K562 (cell line): ENCODE data around the gene TRIM44.

Experiments used
- ARHGAP35 ChIP-seq: fragments of 450-650 bp; IDR thresholded peaks from 2 replicates; pipeline ENCODE4 v1.6.1; 2018; ENCODE audit not compliant: partially characterized antibody
- ARNT ChIP-seq, 2 experiments: fragments of 450-650 bp; IDR thresholded peaks; 2 replicates each; pipeline ENCODE4 v1.6.1; 2016; ENCODE audit warnings: mild to moderate bottlenecking in 1 of 2
- CBFB ChIP-seq: sonication (generic); formaldehyde crosslinking; IDR thresholded peaks from 2 replicates; pipeline ENCODE4 v1.4.0; 2020; ENCODE audit warnings: mild to moderate bottlenecking, missing genetic modification reagents
- E2F4 ChIP-seq: sonication (generic); formaldehyde crosslinking; IDR thresholded peaks from 2 replicates; pipeline ENCODE4 v1.8.0; 2022; ENCODE audit warnings: mild to moderate bottlenecking, low read depth, missing genetic modification reagents
- SMC3 ChIP-seq: conservative IDR thresholded peaks from 2 replicates; pipeline ENCODE4 v1.6.1; 2011; ENCODE audit warnings: low read depth, low read length, improper control_type of control experiment; ENCODE audit not compliant: insufficient read depth
- YBX1 ChIP-seq: fragments of 450-650 bp; IDR thresholded peaks from 2 replicates; pipeline ENCODE4 v1.7.1; 2016; ENCODE audit warnings: mild to moderate bottlenecking
- ZNF174 ChIP-seq: fragments of 250-450 bp; sonication (Bioruptor Pico); IDR thresholded peaks from 2 replicates; pipeline ENCODE4 v1.4.0; 2020; ENCODE audit warnings: mild to moderate bottlenecking
- ZNF445 ChIP-seq: fragments of 250-450 bp; sonication (Bioruptor Pico); IDR thresholded peaks from 2 replicates; pipeline ENCODE4 v1.4.0; 2020; ENCODE audit warnings: low read depth, mild to moderate bottlenecking, moderate library complexity

- TF ChIP-seq E2F4 (no peak), ZNF174 (CRISPR knock-in tag) (no peak), ARHGAP35 (no peak), ARNT (IDR thresholded peaks at IDR 0.05) (no peak), CBFB (CRISPR knock-in tag) (no peak), YBX1 (no peak), SMC3 (no peak), ZNF445 (CRISPR knock-in tag) (no peak)
These were observed 147.0 kb downstream of the TRIM44 start for GRCh38 chr11:35809561-35809960.
